H1 (cell line): Measurements from ENCODE around the gene TRPC4. TPM values are rescaled to one million over a fixed set of nuclear protein-coding genes. Genes with fewer than 3 reads are reported as not detected.

Experiments
- CBX8 ChIP-seq: fragments of 300-800, 300-1000 bp; sonication (generic); IDR thresholded peaks from 2 replicates; pipeline ENCODE4 v1.7.1; 2016; ENCODE audit warnings: low read depth, low read length, borderline replicate concordance
- EZH2 ChIP-seq: fragments of 200-600 bp; sonication (generic); IDR thresholded peaks from 2 replicates; pipeline ENCODE4 v1.7.1; 2012; ENCODE audit warnings: low read depth, mild to moderate bottlenecking, moderate library complexity, low read length, inconsistent platforms; ENCODE audit not compliant: severe bottlenecking
- JUND ChIP-seq: IDR thresholded peaks from 2 replicates; pipeline ENCODE4 v1.6.1; 2011; ENCODE audit warnings: mild to moderate bottlenecking, improper control_type of control experiment, low read length
- polyA plus RNA-seq, 7 experiments: library from polyadenylated mRNA; depleted of rRNA in 3 of 7; stranded (reverse) in 5 of 7; unstranded in 2 of 7; fragments of >200 nt in 5 of 7; fragments of 200-250 nt in 2 of 7; gene quantifications; 1 replicate in 5 of 7; 2 replicates in 1 of 7; 4 replicates in 1 of 7; pipeline versions ENCODE4 v1.2.1 to v1.2.3, GENCODE V29; 2011 to 2013; ENCODE audit warnings: missing spikeins in 2 of 7, mixed read lengths in 2 of 7
- total RNA-seq: library from RNA; stranded (reverse); fragmentation: NEBNext Ultra II Directional; extraction: Animal tissue kit (Norgen Biotek cat#: 25700); gene quantifications from 2 replicates; pipeline ENCODE4 v1.2.1, GENCODE V29; 2021

Gene TRPC4
- total and polyA plus RNA-seq, 2 of the 8 experiments (the other 6 are each of a cell fraction or from before 2014, with no cell fraction given): 12.3 to 14.7 TPM

DNA sequence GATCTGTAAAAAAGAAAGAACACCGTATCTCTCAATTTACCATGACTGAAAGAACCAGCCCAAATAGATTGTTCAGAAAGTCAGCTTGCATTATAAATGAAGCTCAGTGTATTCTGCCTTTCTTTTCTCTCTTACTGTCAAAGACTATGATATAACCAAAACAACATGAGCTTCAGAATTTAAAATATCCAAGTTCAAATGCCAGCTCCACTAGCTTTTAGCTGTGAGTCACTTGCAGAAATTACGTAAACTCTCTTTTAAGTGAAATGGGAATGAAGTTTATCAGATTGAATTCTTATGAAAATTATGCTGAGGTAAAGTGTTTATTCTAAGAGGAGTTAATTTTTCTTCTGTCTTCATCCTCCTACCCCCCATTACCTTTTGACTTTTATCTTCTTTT is 251.0 kb downstream of the TRPC4 start (continued):
- no peak for TF ChIP-seq CBX8
- TF ChIP-seq EZH2: no peak
- no peak for TF ChIP-seq JUND
